GM04504 (cell line): ENCODE measurements around the gene AIFM1.
"Not testable (repeated sequence)": the region's sequence is repeated elsewhere in the genome, so short reads cannot be mapped to it uniquely, and the experiment has no call there.

Experiments used
- DNase-seq: peaks from one replicate; pipeline ENCODE4 v3.0.0-alpha.2; 2012; ENCODE audit warnings: low read depth

AIFM1 gene

DNA sequence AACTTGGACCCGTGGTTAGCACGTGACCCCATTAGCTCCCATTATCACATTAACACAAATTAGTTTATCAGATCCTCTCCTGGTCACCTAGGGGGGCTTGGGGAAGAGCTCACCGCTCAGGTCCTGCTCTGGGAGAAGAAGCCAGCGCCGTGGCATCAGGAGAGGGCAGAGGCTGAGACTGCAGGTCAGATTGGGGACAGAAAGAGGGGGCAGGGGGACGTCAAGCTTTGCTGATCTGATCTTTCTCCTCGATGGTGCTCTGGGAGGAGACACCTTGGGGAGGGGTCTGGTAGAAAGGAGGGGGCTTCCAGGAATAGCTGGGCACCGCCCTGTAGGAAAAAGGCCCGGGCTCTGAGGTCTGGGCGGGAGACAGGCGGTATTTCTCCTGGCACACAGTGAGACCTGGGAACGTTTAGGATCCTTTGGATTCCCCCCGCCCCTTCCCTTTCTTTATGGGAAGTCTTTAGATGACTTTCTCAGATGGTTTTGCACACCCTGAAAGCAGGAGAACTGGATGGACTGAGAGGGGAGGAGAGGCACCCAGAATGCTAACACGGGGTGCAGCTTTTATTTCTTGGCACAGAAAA lies 46.2 kb downstream of the AIFM1 start:
- no peak for DNase-seq

DNA sequence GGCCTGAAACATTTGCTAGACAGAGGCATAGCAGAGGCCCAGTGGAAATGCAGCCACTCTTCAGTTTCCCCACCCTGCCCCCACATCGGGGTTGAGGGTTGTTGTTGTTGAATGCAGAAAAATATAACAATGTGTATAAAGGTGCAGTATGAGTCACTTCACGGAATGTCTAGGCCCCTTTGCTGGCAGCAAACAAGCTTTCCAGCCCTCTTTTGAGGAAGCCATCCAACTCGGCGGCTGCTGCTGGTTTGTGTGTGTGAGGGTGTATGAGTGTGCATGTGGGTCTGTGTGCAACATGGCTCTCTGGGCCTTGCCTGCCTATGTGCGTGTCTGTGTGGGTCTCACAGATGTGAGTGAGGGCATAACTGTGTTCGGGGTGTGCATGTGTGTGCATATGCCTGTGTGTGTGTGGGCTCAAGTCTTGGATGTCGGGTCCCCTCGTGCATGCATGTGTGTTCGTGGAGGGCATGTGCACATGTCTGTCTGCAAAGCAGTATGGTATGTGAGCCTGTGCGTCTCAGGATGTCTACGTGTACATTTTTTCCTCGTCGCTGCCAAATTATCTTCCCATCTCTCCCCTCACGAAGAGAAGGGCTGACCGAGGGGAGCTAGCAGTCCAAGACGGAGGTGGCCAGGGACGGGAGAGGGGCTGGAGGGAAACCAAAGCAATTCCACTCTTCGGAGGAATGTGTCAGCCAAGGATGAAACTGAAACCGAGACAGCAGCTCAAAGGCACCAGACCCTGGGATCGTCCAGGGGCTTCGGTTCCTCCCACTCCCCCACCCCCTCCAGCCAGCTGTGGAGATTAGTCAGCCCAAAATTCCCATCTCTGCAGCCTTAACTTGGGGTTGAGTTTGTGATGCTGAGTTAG lies 47.0 kb downstream of the AIFM1 start:
- DNase-seq = no peak

DNA sequence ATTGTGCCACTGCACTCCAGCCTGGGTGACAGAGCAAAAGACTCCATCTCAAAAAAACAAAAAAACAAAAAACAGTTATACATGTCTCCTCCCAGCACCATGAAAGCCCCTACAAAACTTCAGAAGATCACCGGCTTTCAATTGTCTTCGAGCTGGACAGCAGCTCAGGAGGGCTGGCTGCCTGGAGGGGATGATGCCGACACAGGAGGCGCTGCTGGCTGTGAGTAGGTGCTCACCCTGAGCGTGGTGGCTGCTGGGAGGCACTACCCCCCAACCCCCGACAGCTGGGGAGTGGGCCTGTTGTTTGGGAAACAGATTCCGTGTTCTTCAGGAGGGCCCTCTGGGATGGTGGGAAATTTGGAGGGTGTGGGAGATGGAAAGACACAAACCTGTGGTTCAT lies 48.5 kb downstream of the AIFM1 start:
- no peak for DNase-seq

DNA sequence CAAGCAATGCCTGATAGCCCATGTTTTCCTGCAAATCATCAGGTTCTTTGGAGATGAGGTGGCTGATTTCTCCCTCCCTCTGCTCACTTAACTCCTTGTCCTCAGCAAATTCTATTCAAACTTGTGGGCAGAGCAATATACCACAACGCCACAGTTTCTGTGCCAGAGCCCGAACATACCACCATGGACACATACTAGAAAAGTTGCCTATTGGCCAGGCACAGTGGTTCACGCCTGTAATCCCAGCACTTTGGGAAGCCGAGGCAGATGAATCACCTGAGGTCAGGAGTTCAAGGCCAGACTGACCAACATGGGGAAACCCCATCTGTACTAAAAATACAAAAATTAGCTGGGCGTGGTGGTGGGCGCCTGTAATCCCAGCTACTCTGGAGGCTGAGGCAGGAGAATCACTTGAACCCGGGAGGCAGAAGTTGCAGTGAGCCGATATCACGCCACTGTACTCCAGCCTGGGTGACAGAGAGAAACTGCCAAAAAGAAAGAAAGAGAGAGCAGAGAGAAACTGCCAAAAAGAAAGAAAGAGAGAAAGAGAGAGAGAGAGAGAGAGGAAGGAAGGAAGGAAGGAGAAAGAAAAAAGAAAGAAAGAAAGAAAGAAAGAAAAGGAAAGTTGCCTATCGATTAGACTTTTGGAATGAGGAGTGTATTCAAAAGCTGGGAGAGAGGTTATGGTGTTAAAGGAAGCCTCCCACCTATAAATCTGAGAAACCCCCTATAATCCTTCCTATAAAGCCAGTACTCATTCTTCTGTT lies 50.3 kb downstream of the AIFM1 start:
- DNase-seq = not testable (repeated sequence)

DNA sequence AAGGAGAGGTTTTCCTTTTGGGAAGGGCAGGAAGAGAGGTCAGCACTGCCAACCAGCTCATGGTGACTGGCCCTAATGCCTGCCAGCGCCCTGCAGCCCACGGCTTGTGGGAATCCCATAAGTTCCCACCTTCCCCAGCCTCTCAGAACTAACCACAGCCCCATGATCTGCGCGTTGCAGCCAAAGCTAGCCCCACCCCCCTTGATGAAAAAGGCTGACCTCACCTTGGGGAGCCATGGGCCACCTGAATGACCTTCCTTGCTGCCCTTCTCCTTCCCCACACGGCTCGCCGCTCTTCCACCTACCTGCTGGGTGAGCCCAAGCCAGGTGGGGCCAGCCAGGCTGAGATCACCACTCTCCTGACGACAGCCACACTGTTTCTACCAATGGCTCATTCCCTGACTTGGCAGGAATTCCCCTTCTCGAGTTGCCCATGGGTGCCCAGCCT lies 51.5 kb downstream of the AIFM1 start:
- DNase-seq = no peak

DNA sequence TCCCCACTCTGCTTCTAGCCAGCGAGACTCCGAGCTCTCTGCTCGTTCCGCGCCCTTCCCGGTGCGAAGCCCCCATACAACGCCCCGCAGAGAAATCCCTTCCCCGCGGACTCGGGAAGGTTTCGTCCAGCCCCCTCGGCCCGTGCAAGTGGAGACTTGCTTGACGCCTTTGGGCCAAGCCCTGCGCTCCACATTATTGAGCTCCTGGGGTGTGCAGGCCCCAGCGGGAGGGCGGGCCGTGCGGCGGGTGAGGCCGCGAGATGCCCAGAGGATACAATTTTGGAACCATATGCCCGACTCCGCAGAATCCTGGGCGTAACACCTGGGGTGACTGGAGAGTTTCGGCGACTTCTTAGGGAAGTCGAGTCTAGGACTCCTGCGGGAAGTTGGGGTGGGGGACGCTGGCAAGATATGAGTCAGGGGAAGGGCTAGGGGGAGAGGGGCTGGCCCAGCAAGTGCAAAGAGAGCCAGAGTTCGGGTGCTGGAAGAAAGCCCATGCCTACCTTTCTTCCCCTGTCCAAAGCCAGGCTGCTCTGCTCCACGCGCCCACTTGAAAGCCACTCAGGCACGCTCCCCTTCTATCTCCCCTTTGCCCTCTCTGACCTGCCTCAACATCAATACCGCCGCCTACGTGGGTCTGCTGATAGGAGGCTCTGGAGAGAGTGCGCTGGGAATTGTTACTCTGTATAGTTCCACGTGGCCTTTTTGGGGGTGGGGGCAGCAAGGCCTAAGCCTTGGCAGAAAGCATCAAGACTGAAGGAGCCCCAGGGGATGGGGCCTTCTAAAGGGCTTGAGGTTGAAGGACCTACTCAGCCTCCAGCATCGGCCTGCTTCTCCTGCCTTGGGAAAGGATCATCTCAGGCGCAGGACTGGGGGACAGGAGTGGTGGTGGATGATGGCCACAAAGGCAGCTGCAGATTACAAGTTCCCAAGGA lies 54.2 kb downstream of the AIFM1 start:
- DNase-seq = no peak

DNA sequence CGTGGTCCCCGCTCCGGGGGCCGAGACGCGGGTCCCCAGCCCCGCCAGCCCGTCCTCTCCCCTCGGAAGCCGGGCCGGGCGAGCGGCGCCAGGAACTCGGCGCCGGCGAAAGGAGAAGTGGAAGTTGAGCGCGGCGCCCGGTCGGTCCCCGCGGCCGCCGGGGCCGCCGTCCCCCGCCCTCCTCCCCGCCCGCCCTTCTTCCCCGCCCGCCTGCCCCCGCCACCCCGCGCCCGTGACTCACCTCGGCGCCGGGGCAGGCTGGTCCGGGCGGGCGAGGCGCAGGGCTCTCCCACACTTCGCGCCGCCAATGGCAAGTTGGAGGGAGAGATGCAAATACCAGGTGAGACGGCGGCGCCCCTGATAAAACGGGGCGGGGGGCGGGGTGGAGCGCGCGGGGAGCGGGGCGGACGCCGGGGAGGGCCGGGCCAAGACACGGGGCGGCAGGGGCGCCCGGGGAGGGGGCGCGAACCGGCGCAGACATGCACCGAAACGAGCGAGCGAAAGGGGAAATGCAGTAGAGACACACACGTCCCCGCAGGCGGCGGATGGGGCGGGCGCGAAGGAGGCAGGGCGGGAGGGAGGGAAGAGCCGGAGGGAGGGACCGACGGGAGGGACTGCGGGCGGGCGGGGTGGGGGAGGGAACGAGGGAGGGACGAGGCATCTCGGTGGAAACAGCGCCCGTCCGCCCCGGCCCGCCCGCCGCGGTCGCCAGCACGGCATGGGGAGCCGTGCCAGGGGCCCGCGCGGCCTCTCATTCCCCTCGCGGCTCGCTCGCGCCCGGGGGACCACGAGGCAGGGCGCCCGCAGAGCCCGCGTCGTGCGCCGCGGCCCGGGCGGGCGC lies 55.0 kb downstream of the AIFM1 start, which contains the start of gene ELF4:
Gene ELF4, minus strand, starts transcription at position 119 of the 841 bp plus-strand sequence. CDS start 29,167 bp downstream, outside the sequence.
- DNase-seq = no peak

DNA sequence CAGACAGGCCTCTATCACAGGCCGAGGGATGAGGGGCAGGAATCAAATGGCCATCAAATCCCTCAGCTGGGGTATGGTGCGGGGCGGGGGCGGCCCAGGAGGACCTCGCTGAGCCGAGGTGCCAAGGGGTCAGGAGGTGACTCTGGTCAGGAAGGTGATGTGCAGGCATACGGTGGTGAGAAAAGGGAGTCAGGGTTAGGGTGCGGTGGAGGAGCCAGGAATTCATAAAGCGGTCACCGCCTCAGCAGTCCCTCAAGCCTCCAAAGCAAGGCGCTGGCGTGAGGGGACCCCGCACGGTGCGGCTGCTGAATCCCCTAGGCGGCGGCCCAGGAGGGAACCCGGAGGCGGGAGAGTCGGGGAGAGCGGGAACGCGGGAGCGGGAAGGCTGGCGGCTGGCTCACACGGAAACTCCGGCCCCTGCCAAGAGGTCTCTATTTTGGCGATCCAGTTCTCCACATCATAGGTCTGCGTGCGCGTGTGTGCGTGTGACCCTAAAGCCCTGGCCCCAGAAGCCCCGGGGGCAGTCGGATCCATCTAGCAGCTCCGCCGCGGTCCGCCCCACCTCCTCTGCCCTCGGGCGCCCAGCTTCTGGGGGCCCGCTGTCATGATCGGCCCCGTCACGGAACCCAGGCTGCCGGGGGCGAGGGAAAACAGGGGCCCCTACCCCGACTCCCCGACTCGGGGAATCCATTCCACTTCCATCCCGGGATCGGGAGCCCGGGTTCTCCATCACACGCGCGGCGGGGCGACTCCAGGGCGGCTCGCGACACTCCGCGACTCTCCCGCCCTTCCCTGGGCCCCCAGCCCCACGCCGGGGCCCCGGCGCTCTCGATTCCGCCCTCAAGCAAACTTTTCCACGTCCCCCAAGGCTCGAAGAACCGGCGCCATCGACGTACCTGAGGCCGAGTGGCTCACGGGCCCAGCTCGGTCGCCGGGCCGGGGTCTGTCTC lies 55.9 kb downstream of the AIFM1 start:
- no peak for DNase-seq

DNA sequence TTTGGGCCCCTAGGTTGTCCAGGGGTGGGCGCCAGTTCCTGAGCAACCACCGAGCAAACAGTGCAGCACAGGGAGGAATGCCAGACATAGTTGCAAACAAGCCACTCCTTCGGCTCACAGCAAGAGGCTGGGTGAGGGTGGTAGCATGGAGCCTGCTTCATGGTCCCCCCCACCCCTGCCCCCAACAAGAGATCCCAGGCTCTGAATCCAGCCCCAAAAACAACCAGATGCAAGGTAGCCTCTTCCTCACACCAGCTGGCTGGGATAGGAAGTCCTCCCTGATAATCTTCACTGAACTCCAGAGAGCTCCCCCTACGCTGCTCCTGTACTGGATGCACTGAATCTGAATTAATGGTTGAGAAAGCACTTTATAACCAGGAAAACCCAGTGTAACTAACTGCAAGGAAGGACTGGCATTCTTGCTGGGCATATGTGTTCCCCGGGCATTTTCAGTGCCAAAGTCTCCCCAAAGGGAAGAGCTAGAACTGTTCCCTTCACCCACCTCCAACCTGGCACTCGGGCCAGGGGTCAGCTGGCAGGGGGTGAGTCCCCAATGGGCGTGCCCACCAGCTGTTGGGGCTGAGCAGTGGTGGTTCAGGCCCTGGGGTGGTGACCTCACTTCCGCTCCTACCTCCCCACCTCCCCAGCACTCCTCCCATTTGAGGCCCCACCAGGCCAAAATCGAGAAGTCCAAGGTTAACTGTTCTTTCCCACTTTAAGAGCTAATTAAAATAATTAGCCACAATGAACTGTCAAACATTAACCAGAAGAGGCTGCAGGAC lies 56.8 kb downstream of the AIFM1 start:
- no peak for DNase-seq

DNA sequence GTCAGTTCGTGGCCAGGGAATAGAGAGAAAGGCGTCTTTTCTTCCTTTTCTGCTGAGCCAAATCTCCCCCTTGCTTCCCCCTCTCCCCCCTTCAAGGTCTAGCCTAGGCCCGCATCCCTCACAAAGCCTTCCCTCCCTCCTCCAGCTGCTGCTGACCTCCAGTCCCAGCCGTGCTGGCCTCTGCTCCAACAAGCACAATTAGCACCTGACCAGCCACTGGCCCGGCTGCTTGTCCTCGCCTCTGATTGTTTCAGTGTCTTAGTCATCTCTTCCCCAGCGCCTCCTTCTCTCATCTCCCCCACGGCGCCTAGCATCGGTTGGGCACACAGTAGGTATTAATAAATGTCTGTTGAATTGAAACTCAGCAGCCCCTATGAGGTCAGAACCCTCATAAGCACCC lies 59.6 kb downstream of the AIFM1 start:
- DNase-seq = no peak

DNA sequence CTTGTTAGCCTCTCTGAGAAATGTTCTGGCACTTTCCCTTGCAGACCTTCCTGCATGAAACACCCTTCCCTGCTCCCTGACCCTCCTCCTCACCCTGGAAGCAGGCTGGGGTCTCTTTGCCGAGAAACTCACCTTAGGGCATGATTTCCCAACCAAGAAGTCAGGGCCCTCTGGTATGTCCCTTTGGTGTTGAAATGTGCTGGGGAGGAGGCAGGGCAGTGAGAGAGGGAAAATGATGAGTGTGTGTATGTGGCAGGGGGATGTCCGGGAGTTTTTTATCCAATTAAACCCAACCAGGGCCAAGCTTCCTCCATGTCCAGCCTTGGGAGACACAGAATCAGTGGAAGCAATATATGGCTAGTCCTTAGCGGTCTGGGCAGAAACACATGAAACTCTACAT lies 60.4 kb downstream of the AIFM1 start:
- DNase-seq = no peak

DNA sequence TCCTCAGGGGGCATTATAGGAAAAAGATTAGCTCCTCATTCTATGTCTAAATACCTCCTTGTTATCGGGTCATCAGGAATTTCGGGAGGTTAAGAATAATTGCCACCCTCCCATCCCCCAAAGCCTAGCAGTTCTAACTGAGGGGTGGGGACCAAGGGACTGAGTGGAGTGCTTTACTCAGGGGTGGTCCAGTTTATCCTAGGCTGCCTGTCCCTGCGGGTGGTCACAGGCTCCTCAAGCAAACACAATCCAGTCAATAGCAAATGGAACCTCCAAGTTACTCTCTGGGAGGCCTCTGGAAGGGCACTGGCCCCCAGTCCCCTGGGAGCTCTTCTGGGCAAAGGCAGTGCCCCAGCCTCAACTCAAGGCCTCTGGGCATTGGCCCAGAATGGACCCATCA lies 62.0 kb downstream of the AIFM1 start:
- DNase-seq = no peak

DNA sequence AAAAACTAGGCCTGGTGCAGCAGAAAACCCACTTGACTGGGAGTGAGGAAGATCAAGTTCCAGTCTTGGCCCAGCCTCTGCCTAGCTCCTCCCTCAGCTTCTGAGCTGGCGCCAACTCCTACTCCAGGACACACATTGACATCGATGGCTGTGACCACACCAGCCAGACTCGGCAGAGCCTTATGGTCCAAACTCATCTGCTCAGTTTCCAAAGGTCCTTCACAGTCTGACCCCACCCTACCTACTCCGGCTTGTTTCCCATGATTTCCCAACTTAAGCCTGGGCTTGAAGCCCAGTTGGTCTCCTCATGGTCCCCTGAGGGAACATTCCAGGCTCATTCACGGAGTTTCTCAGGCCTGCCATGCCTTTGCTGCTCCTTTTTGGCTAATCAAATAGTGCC lies 65.5 kb downstream of the AIFM1 start:
- peak; percentile 83 for DNase-seq

DNA sequence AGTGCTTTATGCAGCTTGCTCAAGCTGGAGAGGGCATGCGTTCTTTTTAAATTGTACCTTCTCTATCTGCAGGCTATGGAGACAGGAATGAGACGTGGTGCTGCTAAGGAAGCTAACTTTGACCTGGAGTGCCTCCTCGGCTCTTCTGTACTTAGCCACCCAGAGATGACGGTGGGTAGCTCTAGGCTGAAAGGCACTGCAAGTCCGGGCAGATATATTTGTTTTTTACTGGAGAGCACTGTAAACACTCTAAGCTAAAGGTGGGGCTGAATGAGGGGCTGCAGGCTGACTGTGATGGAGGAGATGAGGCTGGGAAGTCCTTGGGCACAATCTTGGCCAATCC lies 67.5 kb downstream of the AIFM1 start:
- DNase-seq = no peak

DNA sequence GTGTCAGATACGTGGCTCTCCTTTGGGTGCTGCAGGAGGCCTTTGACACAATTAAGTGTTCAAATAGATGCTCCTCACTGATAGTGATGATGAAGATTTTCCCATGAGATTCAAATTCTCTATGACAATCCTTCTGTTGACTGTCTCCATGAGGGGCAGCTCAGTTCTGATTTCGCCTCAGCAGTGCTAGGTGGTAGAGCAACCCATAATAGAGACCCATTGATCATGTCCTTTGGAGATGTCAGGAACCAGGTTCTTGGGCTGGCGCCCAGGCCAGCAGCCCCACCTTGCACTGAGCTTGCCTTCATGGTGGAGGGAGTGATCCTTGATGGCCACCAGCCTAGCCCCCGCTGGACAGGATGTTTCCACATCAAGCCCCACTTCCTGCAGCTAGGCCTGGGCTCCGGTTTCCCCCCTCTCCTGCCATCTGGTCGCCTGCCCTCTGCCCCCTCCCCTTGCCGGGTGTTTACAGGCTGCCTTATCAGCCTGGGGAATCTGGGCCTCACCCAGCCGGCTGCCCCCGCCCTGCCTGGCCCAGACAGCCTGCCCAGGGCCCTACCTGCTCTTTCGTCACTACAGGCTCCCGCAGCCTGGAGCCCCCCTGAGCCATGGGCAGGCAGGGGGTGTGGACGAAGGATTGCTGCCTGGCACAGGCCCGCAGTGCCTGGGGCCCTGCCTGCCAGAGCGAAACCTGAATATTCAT lies 68.0 kb downstream of the AIFM1 start:
- DNase-seq = no peak

DNA sequence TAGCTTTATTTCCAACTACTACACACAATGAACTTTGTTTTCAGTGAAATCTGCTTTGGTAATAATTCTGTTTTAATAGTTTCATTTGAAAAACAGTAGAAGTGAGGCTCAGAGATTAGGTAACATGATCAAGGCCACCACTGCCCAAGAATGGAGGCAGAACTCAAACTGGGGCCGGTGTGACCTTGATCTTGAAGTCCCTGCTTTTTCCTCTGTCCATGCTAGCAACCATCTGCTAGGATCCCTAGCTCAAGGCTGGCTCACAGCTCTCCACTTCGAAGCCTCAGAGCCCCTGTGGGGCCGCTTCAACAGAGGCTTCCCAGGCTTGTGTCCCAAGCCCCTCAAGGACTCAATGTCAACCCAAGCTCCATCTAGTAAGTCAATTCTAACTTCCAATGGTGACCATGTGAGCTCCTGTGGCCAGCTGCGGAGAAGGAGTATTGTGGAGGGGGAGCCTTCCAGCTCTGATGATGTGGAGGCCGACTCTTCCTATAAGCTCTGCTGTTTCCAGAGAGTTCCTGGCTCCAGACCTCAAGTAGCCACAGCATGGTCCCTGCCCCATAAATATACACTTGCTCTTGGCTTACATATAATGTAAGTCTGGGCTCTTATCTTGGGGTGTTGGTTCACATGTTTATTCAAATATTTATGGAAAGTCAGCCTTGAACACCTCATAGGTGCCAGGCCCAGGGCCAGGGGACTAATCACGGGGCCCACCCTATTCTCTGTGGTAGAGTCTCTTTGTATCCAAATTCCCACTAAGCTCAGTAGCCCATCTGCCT lies 70.2 kb downstream of the AIFM1 start:
- no peak for DNase-seq

DNA sequence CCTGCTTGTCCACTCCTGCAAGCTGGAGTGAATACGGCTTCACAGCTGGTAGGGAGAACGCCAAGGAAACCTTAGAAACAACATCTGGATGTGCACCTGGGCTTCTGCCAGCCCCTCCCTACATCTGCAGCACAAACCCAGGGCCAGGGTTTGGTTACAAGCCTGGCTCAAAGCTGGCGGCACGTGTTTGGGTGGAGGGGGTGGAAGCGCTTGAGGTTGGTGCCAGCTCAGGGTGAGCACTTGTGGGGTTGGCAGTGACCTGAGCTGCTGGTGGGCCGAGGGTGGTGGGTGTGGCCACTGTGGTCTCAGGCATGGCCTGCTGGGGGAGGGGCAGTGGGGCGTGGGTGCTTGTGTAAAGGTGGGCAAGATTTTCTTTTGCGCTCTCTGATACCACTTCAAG lies 70.9 kb downstream of the AIFM1 start:
- no peak for DNase-seq
